ENCODE measurements around the gene VAV2.

The VAV2 gene

GRCh38 chr9:133819923-133820322, 172.2 kb downstream of the VAV2 start:
- TF ChIP-seq, protein P1, sequence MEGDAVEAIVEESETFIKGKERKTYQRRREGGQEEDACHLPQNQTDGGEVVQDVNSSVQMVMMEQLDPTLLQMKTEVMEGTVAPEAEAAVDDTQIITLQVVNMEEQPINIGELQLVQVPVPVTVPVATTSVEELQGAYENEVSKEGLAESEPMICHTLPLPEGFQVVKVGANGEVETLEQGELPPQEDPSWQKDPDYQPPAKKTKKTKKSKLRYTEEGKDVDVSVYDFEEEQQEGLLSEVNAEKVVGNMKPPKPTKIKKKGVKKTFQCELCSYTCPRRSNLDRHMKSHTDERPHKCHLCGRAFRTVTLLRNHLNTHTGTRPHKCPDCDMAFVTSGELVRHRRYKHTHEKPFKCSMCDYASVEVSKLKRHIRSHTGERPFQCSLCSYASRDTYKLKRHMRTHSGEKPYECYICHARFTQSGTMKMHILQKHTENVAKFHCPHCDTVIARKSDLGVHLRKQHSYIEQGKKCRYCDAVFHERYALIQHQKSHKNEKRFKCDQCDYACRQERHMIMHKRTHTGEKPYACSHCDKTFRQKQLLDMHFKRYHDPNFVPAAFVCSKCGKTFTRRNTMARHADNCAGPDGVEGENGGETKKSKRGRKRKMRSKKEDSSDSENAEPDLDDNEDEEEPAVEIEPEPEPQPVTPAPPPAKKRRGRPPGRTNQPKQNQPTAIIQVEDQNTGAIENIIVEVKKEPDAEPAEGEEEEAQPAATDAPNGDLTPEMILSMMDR (IDR thresholded peaks at IDR 0.05; ENCODE audit: insufficient read depth, missing control alignments), result no peak
- DNase-seq (ENCODE audit: insufficient read length, low spot score) (no peak), FAIRE-seq (no peak)

- DNase-seq (ENCODE audit: insufficient read length, low spot score), result no peak
- no peak for FAIRE-seq
- TF ChIP-seq, protein P1 (IDR thresholded peaks at IDR 0.05; ENCODE audit: insufficient read depth, missing control alignments), result no peak
These were observed 173.7 kb downstream of the VAV2 start for GRCh38 chr9:133818444-133818843.

DNA sequence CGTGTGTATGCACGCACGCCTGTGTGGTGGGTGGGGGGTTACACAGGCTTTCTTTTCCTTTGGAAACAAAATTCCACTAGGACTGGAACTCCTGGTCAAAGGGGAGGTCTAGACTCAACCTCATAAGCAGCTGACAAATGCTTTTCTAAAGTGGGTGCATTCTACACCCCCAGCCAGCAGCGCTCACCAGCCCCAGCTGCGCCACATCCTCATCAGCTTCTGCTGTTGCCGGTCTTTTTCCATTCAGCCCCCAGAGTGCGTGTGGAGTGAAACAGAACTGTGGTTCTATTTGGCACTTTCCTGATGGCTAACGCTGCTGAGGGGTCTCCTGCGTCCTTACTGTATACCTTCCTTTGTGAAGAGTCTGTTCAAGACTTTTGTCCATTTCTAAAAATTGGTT, 176.3 kb downstream of the VAV2 start:
- TF ChIP-seq, protein P1 (IDR thresholded peaks at IDR 0.05; ENCODE audit: insufficient read depth, missing control alignments), result no peak
- no peak for FAIRE-seq
- no peak for DNase-seq (ENCODE audit: insufficient read length, low spot score)

GRCh38 chr9:133814586-133815208, 177.4 kb downstream of the VAV2 start:
- FAIRE-seq, result no peak

DNA sequence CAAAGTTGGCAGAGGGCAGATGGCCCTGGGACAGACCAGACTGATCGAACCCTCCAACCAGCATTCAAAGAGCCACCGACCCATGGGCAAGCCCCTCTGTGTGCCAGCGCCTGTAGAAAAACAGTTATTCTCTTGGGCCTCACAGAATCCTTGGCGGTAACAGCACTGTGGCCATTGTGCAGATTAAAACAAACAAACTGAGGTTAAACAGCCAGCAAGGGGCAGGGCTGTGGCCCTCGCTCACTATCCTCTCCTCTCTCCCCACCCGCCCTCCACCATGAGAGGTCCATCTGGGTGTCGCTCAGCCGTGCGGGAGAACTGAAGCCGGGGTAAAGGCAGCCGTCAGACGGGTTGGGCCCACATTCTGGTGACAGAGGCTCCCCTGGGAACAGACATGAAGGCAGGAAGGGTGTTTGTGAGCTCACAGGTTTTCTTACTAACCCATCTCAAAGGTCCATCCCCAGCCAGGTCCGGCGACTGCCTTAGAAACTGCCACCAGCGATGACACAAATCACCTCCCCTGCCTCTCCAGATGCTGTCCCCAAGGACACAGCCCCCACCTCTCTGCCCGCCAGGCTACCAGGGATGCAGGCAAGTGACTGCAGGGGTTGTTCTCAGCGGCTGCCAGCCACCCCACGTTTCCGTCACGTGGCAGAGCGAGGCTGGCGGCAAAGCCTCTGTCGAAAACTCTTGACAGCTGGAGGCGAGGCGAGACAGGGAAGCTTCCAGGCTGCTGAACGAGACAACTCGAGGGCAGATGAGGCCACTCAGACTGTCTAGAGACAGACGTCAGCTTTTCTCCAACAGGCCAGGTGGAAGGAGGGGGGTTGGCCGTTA, 178.2 kb downstream of the VAV2 start:
- FAIRE-seq, result no peak
- TF ChIP-seq, protein P1 (IDR thresholded peaks at IDR 0.05; ENCODE audit: insufficient read depth, missing control alignments), result no peak
- peak; percentile 66 for DNase-seq (ENCODE audit: insufficient read length, low spot score)

More at GRCh38 chr9:133814586-133815208, 177.4 kb downstream of the VAV2 start:
- TF ChIP-seq, protein P1 (IDR thresholded peaks at IDR 0.05; ENCODE audit: insufficient read depth, missing control alignments), result no peak
- DNase-seq (ENCODE audit: insufficient read length, low spot score), result no peak

DNA sequence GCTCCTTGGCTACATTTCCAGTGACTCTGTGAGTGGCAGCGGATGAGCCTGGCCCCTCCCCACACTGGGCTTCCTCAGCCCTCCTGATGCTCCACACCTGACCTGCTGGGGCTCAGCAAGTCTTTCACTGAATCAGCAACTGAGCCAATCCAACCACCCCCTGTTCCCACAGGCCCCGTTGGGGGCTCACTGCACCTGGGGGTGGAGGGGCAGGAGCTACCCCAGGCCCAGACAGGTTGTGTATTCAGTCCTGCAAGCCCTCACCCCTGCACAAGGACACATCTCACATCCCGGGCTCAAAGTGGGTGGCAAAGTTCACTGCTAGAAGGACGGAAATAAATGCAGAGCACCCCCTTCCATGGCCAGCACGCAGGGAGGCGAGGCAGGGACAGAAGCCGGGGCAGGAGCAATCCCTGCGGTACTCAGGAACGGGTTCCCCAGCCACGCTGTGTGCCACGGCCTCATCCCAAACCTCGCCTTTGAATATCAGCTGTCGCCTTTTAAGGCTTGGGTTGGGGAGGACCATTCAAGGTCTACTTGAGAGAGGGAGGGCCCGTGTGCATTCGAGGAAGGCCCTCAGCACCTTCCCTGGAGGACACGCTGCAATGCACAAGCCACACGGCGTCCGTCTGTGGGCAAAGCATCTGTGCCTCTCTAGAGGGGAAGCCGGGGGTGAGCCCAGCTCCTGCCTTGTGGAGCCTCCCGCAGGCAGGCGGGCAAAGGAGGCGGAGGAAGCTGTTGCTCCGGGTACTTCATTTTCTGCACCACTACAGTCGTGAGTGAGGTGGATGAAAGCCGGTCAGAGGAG, 179.0 kb downstream of the VAV2 start:
- TF ChIP-seq, protein P1 (IDR thresholded peaks at IDR 0.05; ENCODE audit: insufficient read depth, missing control alignments), result no peak

More for the DNA sequence above, 179.0 kb downstream of the VAV2 start:
- DNase-seq (ENCODE audit: insufficient read length, low spot score) (no peak), FAIRE-seq (no peak)

Data from D721Med (cell line).